BLaER1 (cell line): ENCODE measurements around the gene SLC25A29.

ENCODE experiments used
- H3K27ac ChIP-seq: shearing (Covaris generic); formaldehyde crosslinking; 2 replicates; pipeline ENCODE4 v1.8.1; 2022
- H3K27me3 ChIP-seq: shearing (Covaris generic); formaldehyde crosslinking; 2 replicates; pipeline ENCODE4 v1.8.1; 2022
- H3K36me3 ChIP-seq: shearing (Covaris generic); formaldehyde crosslinking; 2 replicates; pipeline ENCODE4 v1.8.1; 2022
- H3K4me1 ChIP-seq: shearing (Covaris generic); formaldehyde crosslinking; 2 replicates; pipeline ENCODE4 v1.8.1; 2022
- H3K4me2 ChIP-seq: shearing (Covaris generic); formaldehyde crosslinking; 2 replicates; pipeline ENCODE4 v1.8.1; 2022
- H3K4me3 ChIP-seq: shearing (Covaris generic); formaldehyde crosslinking; 2 replicates; pipeline ENCODE4 v1.8.1; 2022
- H3K9ac ChIP-seq: shearing (Covaris generic); formaldehyde crosslinking; 2 replicates; pipeline ENCODE4 v1.8.1; 2022
- H3K9me3 ChIP-seq: shearing (Covaris generic); formaldehyde crosslinking; 2 replicates; pipeline ENCODE4 v1.8.1; 2022
- H4K20me1 ChIP-seq: shearing (Covaris generic); formaldehyde crosslinking; 2 replicates; pipeline ENCODE4 v1.8.1; 2022
- Cebpa-rat ChIP-seq: shearing (Covaris generic); IDR thresholded peaks from 2 replicates; pipeline ENCODE4 v1.8.1; 2022

SLC25A29 gene

GRCh38 chr14:100282766-100283419, 23.4 kb downstream of the SLC25A29 start:
- no peak for TF ChIP-seq Cebpa-rat
- Histone ChIP-seq H3K9ac (no peak overlapping the region), H3K9me3 (no peaks in the 10 kb centered on the region), H3K4me3 (no peak overlapping the region), H3K4me2 (no peak overlapping the region), H3K4me1 (peaks cover 98% of the 10 kb centered on the region), H3K27ac (no peak overlapping the region), H3K27me3 (no peaks in the 10 kb centered on the region), H3K36me3 (peaks cover 37% of the 10 kb centered on the region), H4K20me1 (peaks cover 83% of the 10 kb centered on the region)

GRCh38 chr14:100282083-100282350, 24.2 kb downstream of the SLC25A29 start:
- Histone ChIP-seq H3K27ac (no peak overlapping the region), H3K9ac (peak overlapping the region; percentile 66; the same call in 1 of the 2 replicates), H3K9me3 (no peaks in the 10 kb centered on the region), H4K20me1 (peaks cover 84% of the 10 kb centered on the region), H3K36me3 (peaks cover 45% of the 10 kb centered on the region), H3K27me3 (no peaks in the 10 kb centered on the region), H3K4me2 (peak overlapping the region; percentile 77), H3K4me3 (no peak overlapping the region), H3K4me1 (peaks cover 98% of the 10 kb centered on the region)
- TF ChIP-seq Cebpa-rat: no peak

- peaks cover 84% of the 10 kb centered on the region for H4K20me1 ChIP-seq
- H3K4me2 ChIP-seq: peak overlapping the region; percentile 77
- peaks cover 51% of the 10 kb centered on the region for H3K36me3 ChIP-seq
- H3K9ac ChIP-seq: peak overlapping the region; percentile 66
- H3K4me1 ChIP-seq: peaks cover 94% of the 10 kb centered on the region
- H3K27ac ChIP-seq: peak overlapping the region; percentile 29; the same call in 1 of the 2 replicates
- H3K9me3 ChIP-seq: no peaks in the 10 kb centered on the region
- TF ChIP-seq Cebpa-rat: no peak
- H3K4me3 ChIP-seq: no peak overlapping the region
- H3K27me3 ChIP-seq: no peaks in the 10 kb centered on the region
Measured at GRCh38 chr14:100281286-100282082, 24.8 kb downstream of the SLC25A29 start.

- Histone ChIP-seq H3K4me1 (peaks cover 76% of the 10 kb centered on the region), H3K4me3 (no peak overlapping the region), H3K27ac (no peak overlapping the region), H3K36me3 (peaks cover 69% of the 10 kb centered on the region), H4K20me1 (peaks cover 100% of the 10 kb centered on the region), H3K9me3 (no peaks in the 10 kb centered on the region), H3K27me3 (no peaks in the 10 kb centered on the region), H3K4me2 (peak overlapping the region; percentile 77; the same call in 1 of the 2 replicates), H3K9ac (no peak overlapping the region)
- no peak for TF ChIP-seq Cebpa-rat
Measured at GRCh38 chr14:100279563-100279962, 26.7 kb downstream of the SLC25A29 start.

- H3K4me2 ChIP-seq: peak overlapping the region; percentile 58; the same call in 1 of the 2 replicates
- peaks cover 100% of the 10 kb centered on the region for H4K20me1 ChIP-seq
- no peaks in the 10 kb centered on the region for H3K9me3 ChIP-seq
- H3K27ac ChIP-seq: no peak overlapping the region
- peaks cover 72% of the 10 kb centered on the region for H3K4me1 ChIP-seq
- no peak overlapping the region for H3K4me3 ChIP-seq
- H3K27me3 ChIP-seq: no peaks in the 10 kb centered on the region
- H3K36me3 ChIP-seq: peaks cover 73% of the 10 kb centered on the region
- no peak for TF ChIP-seq Cebpa-rat
- H3K9ac ChIP-seq: no peak overlapping the region
Measured at GRCh38 chr14:100279133-100279532, 27.1 kb downstream of the SLC25A29 start.

- no peak for TF ChIP-seq Cebpa-rat
- Histone ChIP-seq H3K4me2 (peak overlapping the region; percentile 58), H4K20me1 (peaks cover 100% of the 10 kb centered on the region), H3K36me3 (peaks cover 77% of the 10 kb centered on the region), H3K4me3 (no peak overlapping the region), H3K9me3 (no peaks in the 10 kb centered on the region), H3K27ac (no peak overlapping the region), H3K9ac (no peak overlapping the region), H3K27me3 (no peaks in the 10 kb centered on the region), H3K4me1 (peaks cover 67% of the 10 kb centered on the region)
Measured at GRCh38 chr14:100278702-100279101, 27.5 kb downstream of the SLC25A29 start.

- no peaks in the 10 kb centered on the region for H3K27me3 ChIP-seq
- TF ChIP-seq Cebpa-rat: no peak
- H3K4me1 ChIP-seq: peaks cover 33% of the 10 kb centered on the region
- H3K4me3 ChIP-seq: no peak overlapping the region
- H3K4me2 ChIP-seq: no peak overlapping the region
- H4K20me1 ChIP-seq: peaks cover 100% of the 10 kb centered on the region
- no peaks in the 10 kb centered on the region for H3K9me3 ChIP-seq
- peaks cover 73% of the 10 kb centered on the region for H3K36me3 ChIP-seq
- H3K27ac ChIP-seq: no peak overlapping the region
- no peak overlapping the region for H3K9ac ChIP-seq
Measured at GRCh38 chr14:100275214-100275613, 31.0 kb downstream of the SLC25A29 start.

GRCh38 chr14:100274250-100274649, 32.0 kb downstream of the SLC25A29 start:
- H3K4me3 ChIP-seq: no peak overlapping the region
- no peak for TF ChIP-seq Cebpa-rat
- peaks cover 23% of the 10 kb centered on the region for H3K4me1 ChIP-seq
- H3K36me3 ChIP-seq: peaks cover 71% of the 10 kb centered on the region
- no peaks in the 10 kb centered on the region for H3K27me3 ChIP-seq
- H3K27ac ChIP-seq: no peak overlapping the region
- H3K4me2 ChIP-seq: no peak overlapping the region
- no peak overlapping the region for H3K9ac ChIP-seq
- H3K9me3 ChIP-seq: no peaks in the 10 kb centered on the region
- peaks cover 100% of the 10 kb centered on the region for H4K20me1 ChIP-seq

- peaks cover 84% of the 10 kb centered on the region for H3K36me3 ChIP-seq
- no peaks in the 10 kb centered on the region for H3K27me3 ChIP-seq
- no peak for TF ChIP-seq Cebpa-rat
- no peaks in the 10 kb centered on the region for H3K9me3 ChIP-seq
- H3K9ac ChIP-seq: no peak overlapping the region
- H3K4me2 ChIP-seq: no peak overlapping the region
- H4K20me1 ChIP-seq: peaks cover 100% of the 10 kb centered on the region
- H3K27ac ChIP-seq: no peak overlapping the region
- H3K4me1 ChIP-seq: no peaks in the 10 kb centered on the region
- H3K4me3 ChIP-seq: no peak overlapping the region
Measured at GRCh38 chr14:100271247-100271939, 34.9 kb downstream of the SLC25A29 start.
